ENCODE data around the gene FGF10. TPM values are rescaled to one million over a fixed set of nuclear protein-coding genes. Genes with fewer than 3 reads are reported as not detected.

The FGF10 gene
- total RNA-seq, 2 donors from 2014 or later: not detected

DNA sequence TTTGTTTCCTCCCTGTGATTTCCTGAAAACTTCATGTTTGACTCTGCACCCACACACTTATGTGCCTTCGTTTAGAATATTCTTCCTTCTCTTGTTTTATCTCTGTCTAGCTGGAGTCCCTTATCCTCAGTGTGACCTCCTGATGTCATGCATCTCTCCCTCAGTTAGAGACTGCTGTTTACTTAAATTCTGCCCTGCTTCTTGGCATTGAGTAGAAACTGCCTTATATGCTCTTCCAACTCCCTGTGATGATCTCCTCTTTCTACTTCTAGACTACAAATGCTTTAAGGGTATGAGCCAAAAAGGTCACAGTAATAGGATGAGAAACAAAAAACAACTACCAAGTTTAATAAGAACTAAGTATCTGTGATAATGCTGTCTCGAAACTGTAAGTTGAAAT is 12.2 kb downstream of the FGF10 start:
- Mint-ChIP-seq H3K9me3 (peaks cover 11% of the 10 kb centered on the region), H3K36me3 (ENCODE audit: low read depth) (no peaks in the 10 kb centered on the region)

DNA sequence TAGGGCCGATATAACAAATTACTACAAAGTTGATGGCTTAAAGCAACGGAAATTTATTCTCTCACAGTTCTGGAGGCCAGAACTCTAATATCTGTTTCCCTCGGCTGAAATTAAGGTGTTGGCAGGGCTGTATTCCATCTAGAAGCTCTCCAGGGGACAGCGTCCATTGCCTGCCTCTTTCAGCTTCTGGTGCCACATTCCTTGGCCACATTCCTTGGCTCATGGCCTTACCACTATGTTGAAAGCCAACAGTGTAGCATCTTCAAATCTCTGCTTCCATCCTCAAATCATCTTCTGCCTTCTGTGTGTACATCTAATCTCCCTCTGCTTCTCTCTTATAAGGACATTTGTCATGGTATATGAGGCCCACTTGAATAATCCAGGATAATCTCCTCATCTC is 17.2 kb downstream of the FGF10 start:
- no peak overlapping the region for H3K4me3 Mint-ChIP-seq
- no peaks in the 10 kb centered on the region for H3K27me3 Mint-ChIP-seq
- H3K27ac Mint-ChIP-seq: no peak overlapping the region
- H3K36me3 Mint-ChIP-seq (ENCODE audit: low read depth): no peaks in the 10 kb centered on the region
- no peaks in the 10 kb centered on the region for H3K4me1 Mint-ChIP-seq
- H3K9me3 Mint-ChIP-seq: peaks cover 17% of the 10 kb centered on the region
- no peak for ATAC-seq (replicated peaks)

More for the DNA sequence above, 12.2 kb downstream of the FGF10 start:
- H3K4me3 Mint-ChIP-seq: no peak overlapping the region
- H3K27me3 Mint-ChIP-seq: no peaks in the 10 kb centered on the region
- H3K27ac Mint-ChIP-seq: no peak overlapping the region
- no peaks in the 10 kb centered on the region for H3K4me1 Mint-ChIP-seq
- ATAC-seq (replicated peaks): no peak

DNA sequence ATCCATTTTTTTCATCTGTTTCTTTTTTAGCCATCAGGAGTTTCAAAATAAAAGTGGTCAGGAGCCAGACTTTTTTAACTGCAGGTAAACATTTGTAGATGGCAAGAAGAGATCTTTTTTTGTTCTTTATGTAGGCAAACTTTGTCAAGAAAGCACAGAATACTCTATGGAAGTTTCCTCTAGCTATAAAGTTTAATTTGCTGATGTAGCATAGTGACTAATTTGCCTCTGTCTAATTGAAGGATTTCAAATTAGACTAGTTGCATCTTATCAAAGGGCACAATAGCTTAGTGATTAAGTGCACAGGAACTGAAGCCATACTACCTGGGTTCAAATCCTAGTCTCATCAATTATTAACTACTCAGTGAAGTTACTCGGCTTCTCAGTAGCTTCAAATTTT is 22.0 kb downstream of the FGF10 start:
- H3K27ac Mint-ChIP-seq: no peak overlapping the region
- H3K36me3 Mint-ChIP-seq (ENCODE audit: low read depth): no peaks in the 10 kb centered on the region
- ATAC-seq (replicated peaks): no peak
- H3K4me1 Mint-ChIP-seq: no peaks in the 10 kb centered on the region
- H3K4me3 Mint-ChIP-seq: no peak overlapping the region
- H3K27me3 Mint-ChIP-seq: no peaks in the 10 kb centered on the region
- H3K9me3 Mint-ChIP-seq: peaks cover 10% of the 10 kb centered on the region

DNA sequence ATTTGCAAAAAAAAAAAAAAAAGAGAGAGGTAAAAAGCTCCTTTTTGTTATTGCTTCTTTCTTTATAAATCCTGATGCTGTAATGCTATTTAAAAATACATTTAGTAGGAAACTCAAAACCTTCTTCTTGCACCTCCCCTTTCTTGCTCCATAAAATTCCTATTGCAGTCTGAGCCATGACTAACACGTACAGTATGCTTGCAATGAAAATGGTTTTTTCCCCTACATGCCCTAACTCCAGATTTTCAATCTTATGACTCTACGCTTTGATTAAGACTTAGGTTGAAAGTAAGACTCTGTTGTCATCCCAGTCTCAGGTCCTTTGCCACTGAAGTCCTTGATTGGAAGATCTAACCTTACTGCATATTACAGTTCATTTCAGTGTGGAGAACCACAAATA is 23.9 kb downstream of the FGF10 start:
- Mint-ChIP-seq H3K9me3 (peaks cover 5% of the 10 kb centered on the region), H3K36me3 (ENCODE audit: low read depth) (no peaks in the 10 kb centered on the region), H3K4me3 (no peak overlapping the region), H3K27me3 (no peaks in the 10 kb centered on the region), H3K27ac (no peak overlapping the region), H3K4me1 (no peaks in the 10 kb centered on the region)
- no peak for ATAC-seq (replicated peaks)

DNA sequence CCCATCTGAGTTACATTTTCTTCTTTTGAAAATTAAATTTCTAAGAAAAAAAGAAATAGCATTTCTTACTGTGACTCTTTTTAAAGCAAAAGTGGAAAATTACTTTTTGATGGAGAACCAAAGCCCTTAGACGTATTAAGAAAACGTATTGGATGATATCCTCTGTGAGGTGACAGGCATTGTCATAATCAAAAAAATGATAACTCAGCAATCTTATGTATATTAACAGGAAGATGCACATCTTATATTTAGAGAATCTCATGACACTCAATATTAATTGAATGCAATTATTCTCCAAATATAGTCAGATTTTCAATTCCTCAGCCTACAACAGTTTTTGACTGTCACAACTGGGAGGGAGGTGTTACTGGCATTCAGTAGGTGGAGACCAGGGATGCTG is 25.1 kb downstream of the FGF10 start:
- H3K4me3 Mint-ChIP-seq: no peak overlapping the region
- peaks cover 3% of the 10 kb centered on the region for H3K9me3 Mint-ChIP-seq
- H3K27ac Mint-ChIP-seq: no peak overlapping the region
- no peaks in the 10 kb centered on the region for H3K27me3 Mint-ChIP-seq
- H3K36me3 Mint-ChIP-seq (ENCODE audit: low read depth): no peaks in the 10 kb centered on the region
- no peaks in the 10 kb centered on the region for H3K4me1 Mint-ChIP-seq
- no peak for ATAC-seq (replicated peaks)

DNA sequence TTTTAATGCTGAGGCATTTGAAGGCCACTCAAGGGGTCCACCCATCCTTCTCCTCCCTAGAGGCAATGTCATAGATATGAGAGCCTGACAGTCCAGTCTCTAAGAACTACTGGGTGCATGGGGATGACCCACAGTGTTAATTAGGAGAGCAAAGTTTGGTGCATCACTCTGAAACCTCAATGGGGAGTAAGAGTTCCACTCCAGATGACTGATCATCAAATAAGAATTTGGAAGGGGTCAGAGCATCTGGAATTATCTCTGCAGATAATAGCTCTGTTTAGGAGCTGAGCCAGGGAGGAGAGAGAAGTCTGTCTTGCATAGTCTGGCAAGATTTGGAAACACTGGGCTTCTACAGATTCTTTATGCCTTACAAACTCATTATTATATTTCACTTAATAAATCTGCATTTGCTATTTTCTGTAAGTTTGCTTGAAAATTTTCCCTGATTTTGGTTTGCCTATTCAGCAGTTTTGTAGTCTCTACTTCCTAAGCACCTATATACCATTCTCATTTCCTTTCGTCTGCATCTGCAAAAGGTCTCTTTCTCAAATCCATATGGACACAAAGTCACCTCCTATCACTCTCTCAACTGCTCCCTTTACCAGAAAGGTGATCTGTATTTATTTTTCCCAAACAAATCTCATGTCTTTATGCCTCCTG is 27.7 kb downstream of the FGF10 start:
- no peak for ATAC-seq (replicated peaks)
- no peaks in the 10 kb centered on the region for H3K27me3 Mint-ChIP-seq
- no peak overlapping the region for H3K4me3 Mint-ChIP-seq
- no peaks in the 10 kb centered on the region for H3K36me3 Mint-ChIP-seq (ENCODE audit: low read depth)
- H3K4me1 Mint-ChIP-seq: no peaks in the 10 kb centered on the region
- H3K27ac Mint-ChIP-seq: no peak overlapping the region
- H3K9me3 Mint-ChIP-seq: peaks cover 3% of the 10 kb centered on the region

DNA sequence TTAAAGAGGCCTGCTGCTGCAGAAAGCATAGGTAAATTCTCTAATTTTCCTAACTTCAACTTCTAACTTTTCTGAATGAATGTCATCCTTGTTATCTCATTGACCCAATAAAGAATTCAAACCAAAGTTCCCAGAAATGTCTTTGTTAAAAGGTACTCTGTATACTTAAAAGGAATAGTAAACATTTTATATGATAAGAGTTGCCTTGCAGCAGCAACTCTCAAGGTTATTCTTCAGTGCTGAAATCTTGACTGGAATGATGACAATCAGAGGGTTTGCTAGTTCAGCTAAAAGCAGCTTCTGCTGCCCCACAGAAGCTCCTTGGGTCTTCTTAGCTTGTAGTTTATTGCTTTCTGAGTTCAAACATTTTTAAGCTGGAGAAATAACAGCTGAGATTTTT is 28.3 kb downstream of the FGF10 start:
- Mint-ChIP-seq H3K4me3 (no peak overlapping the region), H3K9me3 (peaks cover 3% of the 10 kb centered on the region), H3K27ac (no peak overlapping the region), H3K4me1 (no peaks in the 10 kb centered on the region), H3K27me3 (no peaks in the 10 kb centered on the region), H3K36me3 (ENCODE audit: low read depth) (no peaks in the 10 kb centered on the region)
- no peak for ATAC-seq (replicated peaks)

DNA sequence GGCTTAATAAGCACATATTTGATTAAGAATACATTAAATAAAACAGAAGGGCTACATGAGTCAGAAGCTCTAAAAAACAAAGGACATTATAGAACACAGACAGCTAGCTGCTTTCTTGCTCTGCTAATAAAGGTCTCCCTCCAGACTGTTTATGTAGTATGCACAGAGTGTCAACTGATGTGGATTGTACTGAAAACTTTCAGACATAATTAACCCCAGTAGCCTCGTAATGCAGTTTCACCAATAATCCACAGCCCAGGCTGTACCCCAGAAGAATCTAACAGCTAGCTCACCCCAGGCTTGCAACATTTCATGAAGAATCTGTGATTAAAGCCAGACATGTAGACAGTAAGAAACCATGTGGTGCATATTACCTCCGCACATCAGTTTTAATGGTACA is 30.8 kb downstream of the FGF10 start:
- Mint-ChIP-seq H3K4me1 (no peaks in the 10 kb centered on the region), H3K9me3 (peaks cover 4% of the 10 kb centered on the region), H3K27me3 (no peaks in the 10 kb centered on the region), H3K4me3 (no peak overlapping the region), H3K27ac (no peak overlapping the region), H3K36me3 (ENCODE audit: low read depth) (no peaks in the 10 kb centered on the region)
- ATAC-seq (replicated peaks): no peak

DNA sequence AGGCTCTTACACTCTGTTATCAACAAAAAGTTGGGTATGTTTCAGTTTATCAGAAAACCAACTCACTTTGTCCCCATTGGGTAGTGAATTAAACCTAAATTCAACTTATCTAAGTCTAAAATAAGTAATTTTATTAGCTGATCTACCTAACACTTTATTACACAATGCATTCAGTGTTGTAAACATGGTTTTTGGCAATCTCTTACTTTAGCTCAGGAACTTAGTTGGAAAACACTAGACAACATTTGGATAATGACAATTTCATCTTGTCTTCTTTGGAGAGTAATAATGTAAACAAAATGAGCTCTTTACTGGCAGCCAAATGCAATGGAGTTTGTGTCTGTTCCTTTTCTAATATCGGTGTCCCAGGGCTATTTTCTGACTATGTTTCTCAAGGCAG is 33.0 kb downstream of the FGF10 start:
- Mint-ChIP-seq H3K27ac (no peak overlapping the region), H3K4me3 (no peak overlapping the region), H3K27me3 (no peaks in the 10 kb centered on the region), H3K36me3 (ENCODE audit: low read depth) (no peaks in the 10 kb centered on the region), H3K9me3 (peaks cover 4% of the 10 kb centered on the region), H3K4me1 (no peaks in the 10 kb centered on the region)
- no peak for ATAC-seq (replicated peaks)

DNA sequence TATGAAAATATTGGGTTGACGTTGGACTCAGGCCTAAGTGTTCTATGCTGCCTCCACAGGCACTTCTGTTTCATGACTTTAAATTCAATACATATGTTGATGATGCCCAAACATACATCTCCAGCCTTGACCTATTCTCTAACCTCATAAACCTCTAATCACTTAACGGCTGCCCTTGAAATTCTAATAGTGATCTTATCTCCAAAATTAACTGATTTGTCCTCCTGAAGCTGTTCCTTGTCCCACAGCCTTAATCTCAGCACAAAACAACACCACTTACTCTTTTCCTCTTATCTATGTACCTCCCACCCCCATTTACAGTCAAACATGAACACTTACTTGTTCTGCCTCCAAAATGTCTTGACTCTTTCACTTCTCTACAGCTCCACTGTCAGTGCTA is 43.3 kb downstream of the FGF10 start:
- no peak overlapping the region for H3K4me3 Mint-ChIP-seq
- H3K27ac Mint-ChIP-seq: no peak overlapping the region
- H3K4me1 Mint-ChIP-seq: no peaks in the 10 kb centered on the region
- H3K36me3 Mint-ChIP-seq (ENCODE audit: low read depth): no peaks in the 10 kb centered on the region
- peaks cover 16% of the 10 kb centered on the region for H3K9me3 Mint-ChIP-seq
- ATAC-seq (replicated peaks): no peak
- no peaks in the 10 kb centered on the region for H3K27me3 Mint-ChIP-seq

DNA sequence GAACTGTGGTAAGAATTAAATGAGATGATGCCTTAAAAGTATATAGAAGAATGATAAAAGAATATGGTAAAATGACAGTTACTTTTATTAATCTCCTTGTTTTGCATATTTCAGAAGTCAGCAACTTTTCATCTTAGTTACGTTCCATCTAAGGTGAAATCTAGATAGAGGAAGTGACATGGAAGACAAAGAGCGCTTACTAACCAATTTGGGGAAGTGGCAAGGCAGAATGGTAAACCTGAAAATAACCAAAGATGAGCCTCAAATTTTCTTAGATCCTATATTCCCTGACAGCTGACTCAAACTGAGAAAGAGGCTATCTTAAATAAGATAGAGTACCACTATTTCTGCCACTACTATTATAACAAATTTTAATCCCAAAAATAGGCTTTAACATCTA is 52.5 kb downstream of the FGF10 start:
- Mint-ChIP-seq H3K9me3 (peaks cover 3% of the 10 kb centered on the region), H3K4me1 (no peaks in the 10 kb centered on the region), H3K4me3 (no peak overlapping the region), H3K27me3 (no peaks in the 10 kb centered on the region), H3K36me3 (ENCODE audit: low read depth) (no peaks in the 10 kb centered on the region), H3K27ac (no peak overlapping the region)
- no peak for ATAC-seq (replicated peaks)

DNA sequence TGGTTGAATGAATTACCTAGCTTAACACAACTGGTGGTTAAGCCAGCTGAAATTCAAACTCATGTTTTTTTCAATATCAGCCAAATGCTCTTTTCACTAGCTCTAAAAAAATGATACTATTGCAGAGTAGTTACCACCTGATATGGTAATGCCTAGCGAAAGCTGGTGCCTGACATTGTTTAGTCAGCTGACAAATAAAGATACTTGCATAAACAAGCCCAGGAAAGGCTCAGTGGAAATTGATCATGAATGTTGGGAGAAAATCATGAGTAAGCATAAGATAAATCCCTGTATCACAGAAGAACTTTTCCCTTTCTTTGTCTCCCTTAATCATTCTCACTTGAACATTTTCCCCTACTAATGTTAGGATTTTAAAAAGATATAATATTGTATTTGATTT is 54.6 kb downstream of the FGF10 start:
- no peak overlapping the region for H3K4me3 Mint-ChIP-seq
- H3K9me3 Mint-ChIP-seq: peaks cover under 1% of the 10 kb centered on the region
- no peaks in the 10 kb centered on the region for H3K27me3 Mint-ChIP-seq
- H3K27ac Mint-ChIP-seq: no peak overlapping the region
- no peaks in the 10 kb centered on the region for H3K36me3 Mint-ChIP-seq (ENCODE audit: low read depth)
- H3K4me1 Mint-ChIP-seq: no peaks in the 10 kb centered on the region
- ATAC-seq (replicated peaks): no peak

DNA sequence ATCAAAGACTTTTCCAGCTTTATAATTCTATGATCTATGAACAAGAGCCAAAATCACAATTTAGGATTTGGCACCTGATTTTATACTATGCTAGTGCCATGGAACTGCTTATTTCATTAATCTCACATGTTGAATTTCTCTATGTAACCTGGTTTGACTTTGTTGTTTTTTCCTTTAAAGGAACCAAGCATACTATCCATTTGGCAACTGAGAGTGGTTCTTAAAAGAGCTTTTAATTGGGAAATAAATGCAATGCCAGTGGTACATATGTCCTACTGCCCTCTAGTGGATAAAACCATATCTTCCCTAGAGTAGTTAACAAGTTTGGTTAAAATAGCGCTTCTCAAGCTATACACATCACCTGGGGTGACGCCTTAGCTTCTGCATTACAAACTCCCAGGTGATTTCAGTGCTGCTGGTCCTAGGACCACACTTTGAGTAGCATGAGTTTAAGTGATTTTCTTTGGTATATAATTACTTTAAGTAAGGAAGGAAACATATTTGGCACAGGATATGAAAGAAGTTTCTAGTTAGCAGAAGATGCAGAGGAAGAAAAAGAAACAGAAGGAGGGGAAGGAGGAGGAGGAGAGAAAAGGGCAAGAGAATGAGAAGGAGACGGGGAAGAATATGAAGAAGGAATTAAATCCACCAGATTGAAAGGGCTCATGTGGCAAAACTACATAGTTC is 56.8 kb downstream of the FGF10 start:
- Mint-ChIP-seq H3K27ac (no peak overlapping the region), H3K27me3 (no peaks in the 10 kb centered on the region), H3K4me1 (no peaks in the 10 kb centered on the region), H3K4me3 (no peak overlapping the region), H3K9me3 (no peaks in the 10 kb centered on the region), H3K36me3 (ENCODE audit: low read depth) (no peaks in the 10 kb centered on the region)
- no peak for ATAC-seq (replicated peaks)

DNA sequence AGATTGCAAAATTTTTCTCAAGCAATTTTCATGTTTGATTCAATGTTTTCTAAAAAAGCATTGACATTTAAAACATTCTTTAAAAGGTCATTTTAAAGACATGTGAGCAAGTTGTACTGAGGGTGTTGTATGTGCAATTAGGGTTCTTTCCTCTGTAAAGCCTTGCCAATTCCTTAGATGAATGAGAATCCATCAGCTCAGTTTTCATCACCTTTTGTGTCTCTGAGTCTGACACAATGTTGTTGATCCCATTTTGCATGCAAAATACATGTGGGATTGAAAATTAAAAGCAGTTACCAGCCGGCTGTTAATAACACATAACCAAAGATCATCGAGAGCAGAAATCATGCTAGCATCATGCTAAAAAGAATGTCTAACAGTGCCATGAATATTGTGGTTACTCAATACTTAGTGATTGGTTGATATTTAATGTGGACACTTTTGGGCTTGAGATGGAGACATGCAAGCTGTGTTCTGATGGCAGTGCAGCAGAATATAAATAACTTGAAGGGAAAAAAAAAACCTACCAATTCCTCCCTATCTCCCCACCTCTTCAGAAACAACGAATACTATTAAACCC is 57.7 kb downstream of the FGF10 start:
- H3K27me3 Mint-ChIP-seq: no peaks in the 10 kb centered on the region
- ATAC-seq (replicated peaks): no peak
- H3K9me3 Mint-ChIP-seq: no peaks in the 10 kb centered on the region
- H3K4me1 Mint-ChIP-seq: no peaks in the 10 kb centered on the region
- no peak overlapping the region for H3K27ac Mint-ChIP-seq
- H3K36me3 Mint-ChIP-seq (ENCODE audit: low read depth): no peaks in the 10 kb centered on the region
- H3K4me3 Mint-ChIP-seq: no peak overlapping the region

DNA sequence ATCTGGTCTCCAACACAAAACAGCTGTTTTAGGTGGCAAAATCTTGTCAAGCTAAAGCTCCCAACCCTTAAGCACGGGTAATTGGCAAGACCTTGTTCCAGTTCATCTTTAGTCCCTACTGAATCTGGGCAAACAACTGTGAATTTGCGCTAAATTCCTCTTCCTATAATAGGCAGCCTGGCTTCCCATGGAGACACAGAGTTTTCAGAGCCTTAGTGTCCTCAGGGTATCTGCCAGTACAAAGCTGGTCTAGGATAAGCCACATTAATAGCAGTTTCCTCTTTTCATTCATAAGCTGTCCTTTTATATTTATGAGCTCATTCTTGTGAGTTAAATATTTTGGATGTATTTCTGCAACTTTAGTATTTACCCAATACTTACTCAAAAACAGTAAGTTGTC is 59.5 kb downstream of the FGF10 start:
- Mint-ChIP-seq H3K36me3 (ENCODE audit: low read depth) (no peaks in the 10 kb centered on the region), H3K4me1 (no peaks in the 10 kb centered on the region), H3K27me3 (no peaks in the 10 kb centered on the region)

More for the DNA sequence above, 59.5 kb downstream of the FGF10 start:
- no peak overlapping the region for H3K4me3 Mint-ChIP-seq
- no peak overlapping the region for H3K27ac Mint-ChIP-seq
- no peak for ATAC-seq (replicated peaks)
- H3K9me3 Mint-ChIP-seq: no peaks in the 10 kb centered on the region

All from activated T-helper 17 cell treated with anti-CD3 and anti-CD28 coated beads, Interleukin-2, amount 50 U/mL, for 72 hours (primary cell).